ENCODE data around the gene YWHAQ. TPM values are rescaled to one million over a fixed set of nuclear protein-coding genes. Genes with fewer than 3 reads are reported as not detected.
A peak's percentile ranks its signal among the peaks of the same experiment; 100 is the strongest.

YWHAQ gene
- total RNA-seq, 1 donor from 2014 or later, result 655 TPM

DNA sequence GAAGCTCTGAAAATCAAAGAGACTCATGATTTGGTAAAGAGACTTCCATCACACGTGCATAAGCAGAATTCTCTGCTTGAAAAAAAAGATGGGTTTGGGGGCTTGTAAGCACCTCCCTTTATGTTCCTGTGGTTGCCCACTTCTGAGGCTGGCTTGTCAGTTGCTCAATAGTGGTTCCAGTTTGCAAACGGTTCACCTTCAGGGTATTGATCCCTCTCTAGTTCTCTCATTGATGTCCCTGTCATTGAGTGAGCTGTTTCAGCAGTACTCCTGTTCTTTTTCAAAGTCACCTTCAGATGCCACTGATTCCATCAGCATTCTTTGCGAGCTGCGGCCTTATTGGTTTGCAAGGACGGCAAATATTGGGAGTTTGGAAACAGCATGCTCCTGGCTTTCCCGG, 17.1 kb upstream of the YWHAQ start:
- H3K4me3 ChIP-seq, result no peak overlapping the region

DNA sequence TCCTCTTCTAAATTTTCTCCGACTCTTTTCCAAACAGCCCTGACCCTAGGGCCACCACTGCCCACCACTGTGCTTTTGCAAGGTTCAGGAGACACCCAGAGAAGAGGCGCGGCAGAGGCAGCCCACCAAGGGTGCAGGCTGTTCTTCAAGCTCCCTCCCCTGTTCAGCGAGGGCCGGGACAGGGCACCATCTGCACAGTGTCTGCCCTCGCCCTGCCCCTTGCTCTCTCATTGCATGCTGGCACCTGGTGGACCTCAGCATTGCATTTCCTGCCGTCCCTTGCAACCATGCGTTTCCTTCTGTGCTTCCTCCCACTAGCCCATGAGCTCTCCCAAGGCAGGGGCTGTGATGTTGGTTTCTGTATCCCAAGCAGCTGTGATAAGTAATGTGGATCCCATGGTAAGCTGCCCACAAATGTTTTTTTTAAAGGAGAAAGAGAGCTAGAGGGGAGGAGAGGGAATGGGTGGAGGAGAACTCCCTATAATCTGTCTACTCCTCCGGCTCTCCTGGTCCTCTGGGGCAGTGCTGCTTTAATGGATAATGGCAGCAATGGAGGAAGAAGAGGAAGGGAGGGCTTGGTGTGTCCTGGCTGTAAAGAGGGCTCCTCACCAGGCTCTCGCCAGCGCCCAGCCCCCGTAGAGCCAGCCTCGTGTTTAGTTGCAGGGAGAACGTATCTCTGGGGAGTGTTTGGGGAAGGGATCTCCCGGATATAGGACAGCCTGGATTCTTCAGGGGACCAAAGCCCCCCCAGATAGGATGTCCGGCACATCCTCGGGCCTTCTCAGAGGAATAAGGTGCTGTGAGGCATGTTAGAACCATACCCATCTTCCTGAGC, 15.6 kb upstream of the YWHAQ start:
- Histone ChIP-seq H3K9ac (no peak overlapping the region), H3K4me1 (peaks cover 9% of the 10 kb centered on the region), H3F3A (ENCODE audit: low read depth) (peaks cover 3% of the 10 kb centered on the region), H2AFZ (replicated peaks) (no peak overlapping the region), H3K79me2 (ENCODE audit: low read depth) (no peaks in the 10 kb centered on the region), H3K27ac (no peak overlapping the region), H3K36me3 (no peaks in the 10 kb centered on the region), H3K4me3 (no peak overlapping the region), H3K4me2 (no peak overlapping the region), H3K27me3 (peaks cover 14% of the 10 kb centered on the region), H3K9me3 (ENCODE audit: low read depth) (no peaks in the 10 kb centered on the region), H4K20me1 (ENCODE audit: low read depth) (no peaks in the 10 kb centered on the region)
- no peak for DNase-seq (ENCODE audit: low spot score)
- Mint-ChIP-seq H3K36me3 (no peaks in the 10 kb centered on the region), H3K4me1 (peaks cover 28% of the 10 kb centered on the region), H3K27ac (peak overlapping the region; percentile 18), H3K9me3 (no peaks in the 10 kb centered on the region), H3K27me3 (ENCODE audit: insufficient read depth, low read depth) (peaks cover 14% of the 10 kb centered on the region), H3K4me3 (no peak overlapping the region)
- TF ChIP-seq EZH2phosphoT487 (IDR thresholded peaks at IDR 0.05), result no peak
- no peak for TF ChIP-seq EZH2 (IDR thresholded peaks at IDR 0.05)
- TF ChIP-seq, protein P1, sequence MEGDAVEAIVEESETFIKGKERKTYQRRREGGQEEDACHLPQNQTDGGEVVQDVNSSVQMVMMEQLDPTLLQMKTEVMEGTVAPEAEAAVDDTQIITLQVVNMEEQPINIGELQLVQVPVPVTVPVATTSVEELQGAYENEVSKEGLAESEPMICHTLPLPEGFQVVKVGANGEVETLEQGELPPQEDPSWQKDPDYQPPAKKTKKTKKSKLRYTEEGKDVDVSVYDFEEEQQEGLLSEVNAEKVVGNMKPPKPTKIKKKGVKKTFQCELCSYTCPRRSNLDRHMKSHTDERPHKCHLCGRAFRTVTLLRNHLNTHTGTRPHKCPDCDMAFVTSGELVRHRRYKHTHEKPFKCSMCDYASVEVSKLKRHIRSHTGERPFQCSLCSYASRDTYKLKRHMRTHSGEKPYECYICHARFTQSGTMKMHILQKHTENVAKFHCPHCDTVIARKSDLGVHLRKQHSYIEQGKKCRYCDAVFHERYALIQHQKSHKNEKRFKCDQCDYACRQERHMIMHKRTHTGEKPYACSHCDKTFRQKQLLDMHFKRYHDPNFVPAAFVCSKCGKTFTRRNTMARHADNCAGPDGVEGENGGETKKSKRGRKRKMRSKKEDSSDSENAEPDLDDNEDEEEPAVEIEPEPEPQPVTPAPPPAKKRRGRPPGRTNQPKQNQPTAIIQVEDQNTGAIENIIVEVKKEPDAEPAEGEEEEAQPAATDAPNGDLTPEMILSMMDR (IDR thresholded peaks at IDR 0.05), result no peak

More for the DNA sequence above, 17.1 kb upstream of the YWHAQ start:
- Mint-ChIP-seq H3K27me3 (ENCODE audit: insufficient read depth, low read depth) (peaks cover 17% of the 10 kb centered on the region), H3K4me1 (peaks cover 21% of the 10 kb centered on the region), H3K4me3 (no peak overlapping the region), H3K27ac (peak overlapping the region; percentile 55), H3K36me3 (no peaks in the 10 kb centered on the region), H3K9me3 (peaks cover 3% of the 10 kb centered on the region)
- Histone ChIP-seq H3K4me1 (peaks cover 4% of the 10 kb centered on the region), H3F3A (ENCODE audit: low read depth) (no peaks in the 10 kb centered on the region), H4K20me1 (ENCODE audit: low read depth) (no peaks in the 10 kb centered on the region), H3K9me3 (ENCODE audit: low read depth) (no peaks in the 10 kb centered on the region), H3K79me2 (ENCODE audit: low read depth) (no peaks in the 10 kb centered on the region), H3K36me3 (no peaks in the 10 kb centered on the region), H3K27me3 (peaks cover 6% of the 10 kb centered on the region), H3K4me2 (no peak overlapping the region), H2AFZ (replicated peaks) (no peak overlapping the region), H3K27ac (no peak overlapping the region), H3K9ac (no peak overlapping the region)
- DNase-seq (ENCODE audit: low spot score), result no peak
- TF ChIP-seq, protein P1 (IDR thresholded peaks at IDR 0.05), result no peak
- TF ChIP-seq EZH2 (IDR thresholded peaks at IDR 0.05) (no peak), EZH2phosphoT487 (IDR thresholded peaks at IDR 0.05) (no peak)

DNA sequence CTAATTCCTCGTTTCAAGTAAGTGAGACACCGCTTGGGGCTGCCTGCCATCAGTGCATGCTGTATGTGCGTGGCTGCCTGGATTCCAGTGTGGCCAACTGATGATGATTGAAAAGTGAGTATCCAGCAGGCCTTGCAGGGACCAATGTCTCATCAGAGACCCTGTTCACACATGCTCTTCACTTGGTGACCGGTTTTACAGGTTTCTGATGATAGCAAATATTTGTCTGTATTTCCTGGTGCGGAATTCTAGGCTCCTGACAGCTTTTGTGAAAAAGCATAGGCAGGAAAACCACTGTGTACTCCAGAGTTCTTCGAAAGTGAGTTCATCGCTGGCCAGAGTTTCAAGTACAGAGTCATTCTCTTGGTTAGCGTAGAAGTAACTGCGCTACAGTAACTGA, 13.8 kb upstream of the YWHAQ start:
- H3K9me3 Mint-ChIP-seq, result no peaks in the 10 kb centered on the region
- H3K4me3 ChIP-seq, result no peak overlapping the region
- no peak overlapping the region for H3K4me2 ChIP-seq
- H3K9me3 ChIP-seq (ENCODE audit: low read depth), result no peaks in the 10 kb centered on the region
- TF ChIP-seq EZH2 (IDR thresholded peaks at IDR 0.05) (no peak), EZH2phosphoT487 (IDR thresholded peaks at IDR 0.05) (no peak)
- TF ChIP-seq, protein P1 (IDR thresholded peaks at IDR 0.05), result no peak
- peaks cover 3% of the 10 kb centered on the region for H3F3A ChIP-seq (ENCODE audit: low read depth)
- no peaks in the 10 kb centered on the region for H3K79me2 ChIP-seq (ENCODE audit: low read depth)
- H3K36me3 Mint-ChIP-seq, result no peaks in the 10 kb centered on the region
- H3K27me3 ChIP-seq, result peaks cover 24% of the 10 kb centered on the region
- H4K20me1 ChIP-seq (ENCODE audit: low read depth), result no peaks in the 10 kb centered on the region
- H3K9ac ChIP-seq, result no peak overlapping the region
- peaks cover 9% of the 10 kb centered on the region for H3K4me1 ChIP-seq
- no peak overlapping the region for H3K27ac ChIP-seq
- H2AFZ ChIP-seq (replicated peaks), result no peak overlapping the region
- H3K4me3 Mint-ChIP-seq, result no peak overlapping the region
- peaks cover 39% of the 10 kb centered on the region for H3K4me1 Mint-ChIP-seq
- no peak for DNase-seq (ENCODE audit: low spot score)
- H3K36me3 ChIP-seq, result no peaks in the 10 kb centered on the region
- no peak overlapping the region for H3K27ac Mint-ChIP-seq
- peaks cover 12% of the 10 kb centered on the region for H3K27me3 Mint-ChIP-seq (ENCODE audit: insufficient read depth, low read depth)

Data from neural progenitor cell (in vitro differentiated cells).